SK-N-SH treated with all-trans-retinoic acid at 6 μM for 48 hours (cell line): ENCODE measurements around the gene SMIM31.

Experiments used
- ATAC-seq: fragments of 200-7000 bp; cut with Tn5 transposase; 3 replicates; pipeline ENCODE4 v1.9.1; 2020; ENCODE audit warnings: mild to moderate bottlenecking, moderate library complexity
- ARNTL ChIP-seq: fragments of 450-650 bp; formaldehyde crosslinking; IDR thresholded peaks from 2 replicates; pipeline ENCODE4 v1.5.0; 2020; ENCODE audit warnings: low read depth, mild to moderate bottlenecking, moderate library complexity, borderline replicate concordance
- BACH2 ChIP-seq: fragments of 250-450 bp; sonication (Bioruptor Pico); IDR thresholded peaks from 2 replicates; pipeline ENCODE4 v1.9.0; 2021; ENCODE audit warnings: mild to moderate bottlenecking, borderline replicate concordance
- CREB5 ChIP-seq: fragments of 250-450 bp; sonication (Bioruptor Pico); IDR thresholded peaks from 2 replicates; pipeline ENCODE4 v1.5.1; 2020; ENCODE audit warnings: low read depth, mild to moderate bottlenecking, moderate library complexity
- CSDC2 ChIP-seq: fragments of 250-450 bp; sonication (Bioruptor Pico); IDR thresholded peaks from 2 replicates; pipeline ENCODE4 v1.5.0; 2020; ENCODE audit warnings: mild to moderate bottlenecking, moderate library complexity
- CSRNP3 ChIP-seq: fragments of 250-450 bp; sonication (Bioruptor Pico); IDR thresholded peaks from 2 replicates; pipeline ENCODE4 v1.5.1; 2021; ENCODE audit warnings: mild to moderate bottlenecking, moderate library complexity
- GLIS3 ChIP-seq: fragments of 250-450 bp; sonication (Bioruptor Pico); IDR thresholded peaks from 2 replicates; pipeline ENCODE4 v1.5.0; 2020; ENCODE audit warnings: mild to moderate bottlenecking, moderate library complexity
- OSR1 ChIP-seq: fragments of 250-450 bp; sonication (Bioruptor Pico); IDR thresholded peaks from 2 replicates; pipeline ENCODE4 v1.8.0; 2022; ENCODE audit warnings: moderate library complexity, mild to moderate bottlenecking, inconsistent platforms
- RARB ChIP-seq: fragments of 250-450 bp; sonication (Bioruptor Pico); IDR thresholded peaks from 2 replicates; pipeline ENCODE4 v1.8.0; 2021; ENCODE audit warnings: mild to moderate bottlenecking, moderate library complexity
- SNAI2 ChIP-seq: fragments of 250-450 bp; sonication (Bioruptor Pico); IDR thresholded peaks from 2 replicates; pipeline ENCODE4 v1.5.0; 2020; ENCODE audit warnings: mild to moderate bottlenecking, moderate library complexity
- TCF4 ChIP-seq: fragments of 250-450 bp; sonication (Bioruptor Pico); IDR thresholded peaks from 2 replicates; pipeline ENCODE4 v1.8.0; 2021; ENCODE audit warnings: mild to moderate bottlenecking, moderate library complexity, borderline replicate concordance
- TOX ChIP-seq: fragments of 250-450 bp; sonication (Bioruptor Pico); IDR thresholded peaks from 2 replicates; pipeline ENCODE4 v1.8.0; 2021; ENCODE audit warnings: mild to moderate bottlenecking, moderate library complexity, borderline replicate concordance
- TSHZ2 ChIP-seq: fragments of 250-450 bp; sonication (Bioruptor Pico); IDR thresholded peaks from 2 replicates; pipeline ENCODE4 v1.5.0; 2020; ENCODE audit warnings: mild to moderate bottlenecking, moderate library complexity
- ZC3H10 ChIP-seq: fragments of 250-450 bp; sonication (Bioruptor Pico); IDR thresholded peaks from 2 replicates; pipeline ENCODE4 v1.5.1; 2021; ENCODE audit warnings: mild to moderate bottlenecking, moderate library complexity
- ZFP30 ChIP-seq: fragments of 450-650 bp; formaldehyde crosslinking; IDR thresholded peaks from 2 replicates; pipeline ENCODE4 v1.5.0; 2022; ENCODE audit warnings: mild to moderate bottlenecking, moderate library complexity
- ZNF565 ChIP-seq: fragments of 450-650 bp; formaldehyde crosslinking; conservative IDR thresholded peaks from 2 replicates; pipeline ENCODE4 v1.5.0; 2020; ENCODE audit warnings: low read depth, mild to moderate bottlenecking, moderate library complexity
- ZNF70 ChIP-seq: fragments of 450-650 bp; formaldehyde crosslinking; IDR thresholded peaks from 2 replicates; pipeline ENCODE4 v1.5.0; 2020; ENCODE audit warnings: mild to moderate bottlenecking, moderate library complexity
- TF ChIP-seq, protein P1 (sequence below): fragments of 250-450 bp; sonication (Bioruptor Pico); IDR thresholded peaks from 2 replicates; pipeline ENCODE4 v1.8.0; 2020; ENCODE audit warnings: mild to moderate bottlenecking, moderate library complexity, borderline replicate concordance
- TF ChIP-seq, protein P2 (sequence below): fragments of 250-450 bp; sonication (Bioruptor Pico); IDR thresholded peaks from 2 replicates; pipeline ENCODE4 v1.8.0; 2021; ENCODE audit warnings: low read depth, mild to moderate bottlenecking, moderate library complexity, borderline replicate concordance

Gene SMIM31

GRCh38 chr4:164824581-164824980 lies 70.7 kb downstream of the SMIM31 start:
- TF ChIP-seq TOX (CRISPR knock-in tag): no peak
- TF ChIP-seq CREB5 (CRISPR knock-in tag): no peak
- no peak for TF ChIP-seq TCF4
- no peak for TF ChIP-seq ZNF565
- TF ChIP-seq ZFP30 (CRISPR knock-in tag): no peak
- no peak for TF ChIP-seq CSRNP3 (CRISPR knock-in tag)
- no peak for TF ChIP-seq TSHZ2 (CRISPR knock-in tag)
- TF ChIP-seq SNAI2 (CRISPR knock-in tag): no peak
- no peak for TF ChIP-seq RARB (CRISPR knock-in tag)
- TF ChIP-seq, protein P1, sequence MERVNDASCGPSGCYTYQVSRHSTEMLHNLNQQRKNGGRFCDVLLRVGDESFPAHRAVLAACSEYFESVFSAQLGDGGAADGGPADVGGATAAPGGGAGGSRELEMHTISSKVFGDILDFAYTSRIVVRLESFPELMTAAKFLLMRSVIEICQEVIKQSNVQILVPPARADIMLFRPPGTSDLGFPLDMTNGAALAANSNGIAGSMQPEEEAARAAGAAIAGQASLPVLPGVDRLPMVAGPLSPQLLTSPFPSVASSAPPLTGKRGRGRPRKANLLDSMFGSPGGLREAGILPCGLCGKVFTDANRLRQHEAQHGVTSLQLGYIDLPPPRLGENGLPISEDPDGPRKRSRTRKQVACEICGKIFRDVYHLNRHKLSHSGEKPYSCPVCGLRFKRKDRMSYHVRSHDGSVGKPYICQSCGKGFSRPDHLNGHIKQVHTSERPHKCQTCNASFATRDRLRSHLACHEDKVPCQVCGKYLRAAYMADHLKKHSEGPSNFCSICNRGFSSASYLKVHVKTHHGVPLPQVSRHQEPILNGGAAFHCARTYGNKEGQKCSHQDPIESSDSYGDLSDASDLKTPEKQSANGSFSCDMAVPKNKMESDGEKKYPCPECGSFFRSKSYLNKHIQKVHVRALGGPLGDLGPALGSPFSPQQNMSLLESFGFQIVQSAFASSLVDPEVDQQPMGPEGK (CRISPR knock-in tag): no peak
- no peak for TF ChIP-seq OSR1
- TF ChIP-seq, protein P2, sequence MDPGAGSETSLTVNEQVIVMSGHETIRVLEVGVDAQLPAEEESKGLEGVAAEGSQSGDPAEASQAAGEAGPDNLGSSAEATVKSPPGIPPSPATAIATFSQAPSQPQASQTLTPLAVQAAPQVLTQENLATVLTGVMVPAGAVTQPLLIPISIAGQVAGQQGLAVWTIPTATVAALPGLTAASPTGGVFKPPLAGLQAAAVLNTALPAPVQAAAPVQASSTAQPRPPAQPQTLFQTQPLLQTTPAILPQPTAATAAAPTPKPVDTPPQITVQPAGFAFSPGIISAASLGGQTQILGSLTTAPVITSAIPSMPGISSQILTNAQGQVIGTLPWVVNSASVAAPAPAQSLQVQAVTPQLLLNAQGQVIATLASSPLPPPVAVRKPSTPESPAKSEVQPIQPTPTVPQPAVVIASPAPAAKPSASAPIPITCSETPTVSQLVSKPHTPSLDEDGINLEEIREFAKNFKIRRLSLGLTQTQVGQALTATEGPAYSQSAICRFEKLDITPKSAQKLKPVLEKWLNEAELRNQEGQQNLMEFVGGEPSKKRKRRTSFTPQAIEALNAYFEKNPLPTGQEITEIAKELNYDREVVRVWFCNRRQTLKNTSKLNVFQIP: no peak
- no peak for TF ChIP-seq ARNTL (CRISPR knock-in tag)
- ATAC-seq: no peak

DNA sequence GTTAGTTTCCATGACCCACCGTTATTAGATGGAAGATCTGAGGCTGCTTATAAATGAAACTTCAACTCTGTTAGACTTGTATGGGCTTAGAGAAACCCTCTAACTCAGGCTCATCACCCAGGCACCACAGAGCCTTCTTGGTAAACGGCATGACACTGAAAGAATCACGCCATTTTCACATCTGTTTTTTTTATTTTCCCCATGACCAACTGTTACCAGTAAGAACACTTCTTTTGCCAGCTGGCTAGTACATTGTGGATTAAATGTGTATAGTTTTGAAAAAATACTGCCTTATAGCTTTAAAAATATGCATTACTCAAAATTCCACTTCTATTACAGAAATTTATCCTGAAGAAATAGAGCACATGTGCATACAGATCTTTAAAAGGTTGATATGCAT lies 75.0 kb downstream of the SMIM31 start:
- ATAC-seq: no peak
- TF ChIP-seq ZC3H10: no peak
- no peak for TF ChIP-seq TSHZ2 (CRISPR knock-in tag)
- no peak for TF ChIP-seq CREB5 (CRISPR knock-in tag)
- TF ChIP-seq ZNF70 (CRISPR knock-in tag): no peak
- TF ChIP-seq CSRNP3 (CRISPR knock-in tag): no peak
- no peak for TF ChIP-seq GLIS3 (CRISPR knock-in tag)
- TF ChIP-seq OSR1: no peak
- TF ChIP-seq ZFP30 (CRISPR knock-in tag): no peak
- TF ChIP-seq BACH2 (CRISPR knock-in tag): no peak
- TF ChIP-seq, protein P1 (CRISPR knock-in tag): no peak
- TF ChIP-seq CSDC2 (CRISPR knock-in tag): no peak
- TF ChIP-seq RARB (CRISPR knock-in tag): no peak
